WTC11 (cell line): ENCODE measurements around the gene RFX6. TPM values are rescaled to one million over a fixed set of nuclear protein-coding genes. Genes with fewer than 3 reads are reported as not detected.

Experiments used
- ATAC-seq: fragments of 200-7000 bp; cut with Tn5 transposase; 2 replicates; pipeline ENCODE4 v1.10.0; 2021; ENCODE audit warnings: mild to moderate bottlenecking, moderate library complexity
- CTCF ChIA-PET: fragments of 300-600 bp; sonication (Branson Sonifier 250); formaldehyde crosslinking; loops from one replicate; lab custom pipeline; 2021; ENCODE audit warnings: antibody characterized with exemption; lab: Charles Lee
- POLR2A ChIA-PET: fragments of 350-600 bp; sonication (Branson Sonifier 250); formaldehyde crosslinking; loops from one replicate; lab custom pipeline; 2021; ENCODE audit warnings: antibody characterized with exemption; lab: Charles Lee
- DNase-seq: peaks from one replicate; pipeline ENCODE4 v3.0.0; 2021; ENCODE audit warnings: low spot score
- H3K27ac Mint-ChIP-seq: 2 replicates; pipeline ENCODE4 v1.8.0; 2021; ENCODE audit warnings: mixed read lengths
- H3K27me3 Mint-ChIP-seq: 2 replicates; pipeline ENCODE4 v1.8.0; 2021; ENCODE audit warnings: low read depth, mild to moderate bottlenecking, moderate library complexity, mixed read lengths
- H3K36me3 Mint-ChIP-seq: 2 replicates; pipeline ENCODE4 v1.8.0; 2021; ENCODE audit warnings: mixed read lengths
- H3K4me1 Mint-ChIP-seq: 2 replicates; pipeline ENCODE4 v1.8.0; 2022; ENCODE audit warnings: mixed read lengths
- H3K4me3 Mint-ChIP-seq: 2 replicates; pipeline ENCODE4 v1.8.0; 2021; ENCODE audit warnings: mild to moderate bottlenecking, moderate library complexity, mixed read lengths
- H3K9me3 Mint-ChIP-seq: 2 replicates; pipeline ENCODE4 v1.8.0; 2021; ENCODE audit warnings: mixed read lengths
- AFF4 ChIP-seq: sonication (generic); formaldehyde crosslinking; IDR thresholded peaks from 2 replicates; pipeline ENCODE4 v1.8.1; 2023; ENCODE audit warnings: mild to moderate bottlenecking, missing genetic modification reagents, borderline replicate concordance
- CBFB ChIP-seq: sonication (generic); formaldehyde crosslinking; IDR thresholded peaks from 2 replicates; pipeline ENCODE4 v1.8.1; 2022; ENCODE audit warnings: mild to moderate bottlenecking, low read depth, missing genetic modification reagents
- E2F4 ChIP-seq: sonication (generic); formaldehyde crosslinking; IDR thresholded peaks from 2 replicates; pipeline ENCODE4 v1.8.1; 2022; ENCODE audit warnings: low read depth, mild to moderate bottlenecking, moderate library complexity, missing genetic modification reagents, borderline replicate concordance
- EMX1 ChIP-seq: fragments of 250-450 bp; sonication (Bioruptor Pico); IDR thresholded peaks from 2 replicates; pipeline ENCODE4 v1.8.0; 2021; ENCODE audit warnings: mild to moderate bottlenecking
- FOXJ3 ChIP-seq: sonication (generic); formaldehyde crosslinking; IDR thresholded peaks from 2 replicates; pipeline ENCODE4 v1.9.0; 2021; ENCODE audit warnings: missing genetic modification reagents, mild to moderate bottlenecking, borderline replicate concordance
- FOXK1 ChIP-seq: sonication (generic); formaldehyde crosslinking; IDR thresholded peaks from 2 replicates; pipeline ENCODE4 v1.8.0; 2022; ENCODE audit warnings: mild to moderate bottlenecking, moderate library complexity, missing genetic modification reagents
- GTF2I ChIP-seq: fragments of 250-450 bp; sonication (Bioruptor Pico); conservative IDR thresholded peaks from 2 replicates; pipeline ENCODE4 v1.4.0; 2021; ENCODE audit warnings: mild to moderate bottlenecking
- HMGXB4 ChIP-seq: sonication (generic); formaldehyde crosslinking; IDR thresholded peaks from 2 replicates; pipeline ENCODE4 v1.8.1; 2023; ENCODE audit warnings: mild to moderate bottlenecking, moderate library complexity, missing genetic modification reagents
- IRF1 ChIP-seq: sonication (generic); formaldehyde crosslinking; IDR thresholded peaks from 2 replicates; pipeline ENCODE4 v1.8.0; 2023; ENCODE audit warnings: missing genetic modification reagents
- IRF2 ChIP-seq: sonication (generic); formaldehyde crosslinking; IDR thresholded peaks from 2 replicates; pipeline ENCODE4 v1.8.0; 2022; ENCODE audit warnings: low read depth, missing genetic modification reagents, borderline replicate concordance
- PREB ChIP-seq: sonication (generic); formaldehyde crosslinking; IDR thresholded peaks from 2 replicates; pipeline ENCODE4 v1.8.1; 2022; ENCODE audit warnings: mild to moderate bottlenecking, missing genetic modification reagents, moderate library complexity, borderline replicate concordance
- PRRX2 ChIP-seq: fragments of 250-450 bp; sonication (Bioruptor Pico); IDR thresholded peaks from 2 replicates; pipeline ENCODE4 v1.8.0; 2021; ENCODE audit warnings: mild to moderate bottlenecking
- STAT6 ChIP-seq: sonication (generic); formaldehyde crosslinking; conservative IDR thresholded peaks from 2 replicates; pipeline ENCODE4 v1.8.1; 2023; ENCODE audit warnings: mild to moderate bottlenecking, low read depth, missing genetic modification reagents, moderate library complexity
- ZBTB21 ChIP-seq: sonication (generic); formaldehyde crosslinking; IDR thresholded peaks from 2 replicates; pipeline ENCODE4 v1.8.1; 2023; ENCODE audit warnings: mild to moderate bottlenecking, missing genetic modification reagents, borderline replicate concordance
- ZBTB43 ChIP-seq: sonication (generic); formaldehyde crosslinking; IDR thresholded peaks from 2 replicates; pipeline ENCODE4 v1.8.1; 2023; ENCODE audit warnings: mild to moderate bottlenecking, missing genetic modification reagents
- ZNF219 ChIP-seq: sonication (generic); formaldehyde crosslinking; IDR thresholded peaks from 2 replicates; pipeline ENCODE4 v1.8.0; 2023; ENCODE audit warnings: missing genetic modification reagents, mild to moderate bottlenecking, borderline replicate concordance
- total RNA-seq: library from RNA; stranded (reverse); gene quantifications from 3 replicates; pipeline ENCODE4 v1.2.3, GENCODE V29; 2021

Gene RFX6
- total RNA-seq, 1 experiment from 2014 or later: not detected

GRCh38 chr6:116933485-116933884 is 56.4 kb downstream of the RFX6 start:
- Mint-ChIP-seq H3K27ac (no peak overlapping the region), H3K27me3 (no peaks in the 10 kb centered on the region), H3K36me3 (no peaks in the 10 kb centered on the region), H3K4me1 (peaks cover 10% of the 10 kb centered on the region), H3K4me3 (no peak overlapping the region), H3K9me3 (no peaks in the 10 kb centered on the region)
- TF ChIP-seq IRF1 (CRISPR knock-in tag): no peak
- TF ChIP-seq ZBTB43 (CRISPR knock-in tag): no peak
- no peak for TF ChIP-seq STAT6 (CRISPR knock-in tag)
- no peak for TF ChIP-seq GTF2I (CRISPR knock-in tag)
- TF ChIP-seq HMGXB4 (CRISPR knock-in tag): no peak
- no peak for TF ChIP-seq EMX1 (CRISPR knock-in tag)
- no peak for TF ChIP-seq FOXK1 (CRISPR knock-in tag)
- TF ChIP-seq PREB (CRISPR knock-in tag): no peak
- no peak for TF ChIP-seq FOXJ3 (CRISPR knock-in tag)
- no peak for TF ChIP-seq CBFB (CRISPR knock-in tag)
- TF ChIP-seq ZBTB21 (CRISPR knock-in tag): no peak
- no peak for TF ChIP-seq PRRX2
- TF ChIP-seq IRF2 (CRISPR knock-in tag): no peak
- no peak for TF ChIP-seq ZNF219 (CRISPR knock-in tag)
- no peak for TF ChIP-seq AFF4
- no peak for TF ChIP-seq E2F4
- ChIA-PET POLR2A (no interaction called here), CTCF (no interaction called here)
- DNase-seq: no peak
- no peak for ATAC-seq
